GM21515 (cell line): Measurements from ENCODE around the gene SAT1.

ENCODE experiments used
- ATAC-seq: cut with Tn5 transposase; IDR thresholded peaks from one replicate; pipeline ENCODE4 v1.9.1; 2021; ENCODE audit not compliant: unreplicated experiment

Gene SAT1

DNA sequence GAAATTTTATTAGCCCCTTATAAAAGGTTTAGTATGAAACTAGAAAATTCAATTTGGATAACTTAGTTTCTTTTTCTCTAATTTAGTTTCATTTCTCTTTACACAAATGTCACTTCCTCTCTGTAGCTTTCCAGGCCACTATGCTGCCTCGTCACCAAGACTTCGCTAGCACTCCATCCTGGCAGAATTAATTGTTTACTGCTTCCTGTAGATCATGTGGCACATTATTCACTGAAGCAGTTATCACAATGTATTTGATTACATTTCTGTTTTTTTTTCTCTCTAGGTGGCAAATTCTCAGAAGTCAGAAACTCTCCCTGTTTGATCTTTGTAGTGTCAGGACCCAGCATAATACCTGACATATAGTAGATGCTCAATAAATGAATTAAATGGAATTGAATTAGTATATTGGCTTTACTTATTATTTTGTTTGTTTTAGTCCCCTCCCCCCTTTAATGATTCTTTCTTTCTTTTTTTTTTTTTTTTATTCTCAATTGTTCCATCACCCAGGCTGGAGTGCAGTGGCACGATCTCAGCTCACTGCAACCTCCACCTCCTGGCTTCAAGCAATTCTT lies 9.3 kb upstream of the SAT1 start:
- ATAC-seq, result peak; percentile 87

DNA sequence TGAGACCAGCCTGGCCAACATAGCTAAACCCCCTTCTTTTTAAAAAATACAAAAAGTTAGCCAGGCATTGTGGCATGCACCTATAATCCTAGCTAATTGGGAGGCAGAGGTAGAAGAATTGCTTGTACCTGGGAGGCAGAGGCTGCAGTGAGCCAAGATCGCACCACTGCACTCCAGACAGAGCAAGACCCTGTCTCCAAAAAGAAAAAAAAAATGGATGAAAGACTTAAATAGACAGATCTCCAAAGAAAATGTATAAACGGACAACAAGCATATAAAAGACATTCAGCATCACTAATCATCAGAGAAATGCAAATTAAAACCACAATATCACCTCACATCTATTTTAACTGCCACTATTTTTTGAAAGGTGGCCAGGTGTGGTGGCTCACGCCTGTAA lies 6.6 kb upstream of the SAT1 start:
- ATAC-seq, result no peak

DNA sequence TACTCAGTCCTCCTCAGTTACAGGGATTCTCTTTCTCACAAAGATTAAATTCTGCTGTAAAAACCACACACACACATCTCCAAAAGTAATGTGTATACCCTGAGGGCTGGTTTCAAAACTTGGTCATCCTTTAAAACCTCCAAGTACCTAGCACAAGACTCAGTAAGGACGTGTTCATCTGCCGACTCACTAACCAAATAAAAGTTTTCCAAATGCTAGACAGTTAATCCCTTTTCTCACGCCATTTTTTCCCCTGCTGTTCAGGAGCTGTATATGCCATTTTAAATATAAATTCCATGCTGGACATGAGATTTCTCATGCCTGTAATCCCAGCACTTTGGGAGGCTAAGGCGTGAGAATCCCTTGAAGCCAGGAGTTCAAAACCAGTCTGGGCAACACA lies 3.9 kb upstream of the SAT1 start:
- no peak for ATAC-seq

DNA sequence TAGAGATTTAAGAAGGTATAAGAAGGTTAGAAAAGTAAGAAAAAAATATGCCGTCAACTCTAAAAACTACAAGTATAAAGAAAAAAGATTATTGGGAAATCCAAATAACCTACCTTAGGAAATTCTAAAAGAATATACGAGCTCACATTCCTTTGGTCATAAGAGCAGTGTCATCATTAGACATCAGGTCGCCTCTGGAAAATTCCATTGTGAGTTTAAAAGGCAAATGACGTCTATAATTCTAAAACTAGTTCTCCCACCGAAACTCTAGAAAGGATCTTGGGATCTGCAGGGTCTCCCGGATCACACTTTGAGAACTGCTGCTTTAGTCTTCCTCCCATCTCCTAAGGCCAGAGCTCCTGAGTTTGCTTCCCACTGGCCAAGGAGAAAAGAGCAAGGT lies 518 bp upstream of the SAT1 start:
- no peak for ATAC-seq

DNA sequence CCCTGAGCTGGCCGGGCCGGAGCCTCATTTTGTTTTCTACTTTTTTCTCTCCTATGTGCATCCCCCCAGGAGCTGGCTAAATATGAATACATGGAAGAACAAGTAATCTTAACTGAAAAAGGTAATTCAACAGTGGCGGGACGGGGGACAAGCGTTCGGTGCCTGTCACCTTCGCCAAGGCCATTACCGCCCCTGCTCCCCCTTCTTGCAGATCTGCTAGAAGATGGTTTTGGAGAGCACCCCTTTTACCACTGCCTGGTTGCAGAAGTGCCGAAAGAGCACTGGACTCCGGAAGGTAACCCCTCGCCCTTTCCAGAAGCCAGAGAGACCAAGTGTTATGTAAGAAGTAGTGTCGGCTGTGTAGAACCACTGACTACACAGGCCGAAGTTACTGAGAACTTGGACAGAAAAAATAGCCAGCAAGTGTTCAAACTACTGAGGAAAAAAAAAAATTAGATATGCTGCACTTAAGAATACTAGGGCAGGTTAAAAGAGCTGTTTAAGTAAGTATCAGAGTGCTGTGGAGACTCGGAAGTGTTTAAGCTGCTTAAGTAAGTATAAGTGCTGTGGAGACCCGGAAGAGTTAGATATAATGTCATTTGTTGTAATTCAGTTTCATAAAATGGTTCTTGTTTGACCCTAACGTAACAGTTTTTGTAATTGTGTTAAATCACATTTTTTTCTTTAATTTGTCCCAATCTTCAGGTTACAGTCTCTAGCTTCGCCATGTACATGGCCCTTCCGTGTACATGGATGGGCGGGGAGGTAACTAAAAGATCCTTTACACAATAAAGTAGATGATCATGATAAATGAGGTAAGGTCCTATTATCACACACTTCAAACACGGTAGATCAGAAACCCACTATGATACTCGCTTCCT lies 856 bp downstream of the SAT1 start:
- no peak for ATAC-seq

DNA sequence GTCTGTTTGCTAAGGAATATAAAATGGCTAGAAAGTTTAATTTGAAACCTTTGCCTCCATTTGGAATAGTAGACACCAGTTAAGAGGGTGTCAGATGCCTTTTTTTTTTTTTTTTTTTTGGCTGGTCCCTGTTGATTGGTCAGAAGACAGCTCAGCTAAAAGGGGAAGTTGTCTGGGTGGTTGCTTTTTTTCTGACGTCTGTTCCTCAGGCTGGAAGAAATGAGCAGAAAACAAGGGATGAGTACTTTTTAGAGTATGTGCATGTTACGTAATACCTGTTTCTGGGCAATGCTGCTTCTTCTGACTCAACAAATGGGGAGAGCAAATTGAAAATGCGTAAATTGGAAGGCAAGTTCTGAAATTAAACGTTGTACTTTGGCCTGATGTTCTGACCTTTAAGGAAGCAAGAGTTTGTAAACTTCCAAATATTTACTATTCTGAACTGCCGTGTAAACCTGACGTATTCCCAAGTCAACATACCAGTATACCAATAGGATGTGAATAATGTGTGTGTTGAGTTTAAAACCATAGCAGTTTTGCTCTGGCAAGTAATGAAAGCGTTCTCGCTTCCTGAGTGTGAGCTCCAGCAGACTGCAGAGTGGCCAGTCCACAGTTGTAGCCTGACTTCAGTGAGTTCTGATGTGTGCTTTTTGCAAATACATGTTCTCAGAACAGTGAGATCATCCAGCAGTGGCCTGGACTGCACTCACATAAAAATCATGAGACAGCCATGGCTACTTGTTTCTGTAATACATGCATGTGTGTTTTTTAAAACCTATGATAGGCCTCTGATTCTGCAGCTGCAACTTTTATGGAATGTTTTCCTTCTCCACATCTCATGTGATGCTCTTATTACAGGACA lies 1.7 kb downstream of the SAT1 start:
- ATAC-seq, result no peak

DNA sequence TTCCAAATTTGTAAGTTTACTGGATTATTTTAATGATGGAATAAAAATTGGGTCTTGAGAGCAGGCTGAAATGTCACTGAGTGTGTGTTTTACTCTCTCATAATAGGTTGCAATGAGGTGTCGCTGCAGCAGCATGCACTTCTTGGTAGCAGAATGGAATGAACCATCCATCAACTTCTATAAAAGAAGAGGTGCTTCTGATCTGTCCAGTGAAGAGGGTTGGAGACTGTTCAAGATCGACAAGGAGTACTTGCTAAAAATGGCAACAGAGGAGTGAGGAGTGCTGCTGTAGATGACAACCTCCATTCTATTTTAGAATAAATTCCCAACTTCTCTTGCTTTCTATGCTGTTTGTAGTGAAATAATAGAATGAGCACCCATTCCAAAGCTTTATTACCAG lies 2.6 kb downstream of the SAT1 start:
- ATAC-seq, result no peak

DNA sequence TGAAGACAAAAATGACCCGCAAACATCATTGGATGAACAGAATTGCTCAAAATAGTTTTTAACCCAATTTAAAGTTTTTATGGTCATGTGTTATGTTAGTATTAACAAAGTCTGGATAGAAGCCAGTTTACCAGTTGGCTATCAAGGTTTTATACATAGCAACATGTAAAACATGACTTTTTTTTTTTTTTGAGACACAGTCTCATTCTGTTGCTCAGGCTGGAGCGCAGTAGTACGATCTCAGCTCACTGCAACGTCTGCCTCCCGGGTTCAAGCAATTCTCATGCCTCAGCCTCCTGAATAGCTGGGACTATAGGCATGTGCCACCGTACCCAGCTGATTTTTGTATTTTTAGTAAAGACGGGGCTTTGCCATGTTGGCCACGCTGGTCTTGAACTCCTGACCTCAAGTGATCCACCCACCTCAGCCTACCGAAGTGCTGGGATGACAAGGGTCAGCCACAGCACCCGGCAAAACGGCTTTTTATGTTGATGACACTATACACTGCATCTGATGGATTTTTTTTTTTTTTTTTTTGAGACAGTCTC lies 3.4 kb downstream of the SAT1 start:
- no peak for ATAC-seq

DNA sequence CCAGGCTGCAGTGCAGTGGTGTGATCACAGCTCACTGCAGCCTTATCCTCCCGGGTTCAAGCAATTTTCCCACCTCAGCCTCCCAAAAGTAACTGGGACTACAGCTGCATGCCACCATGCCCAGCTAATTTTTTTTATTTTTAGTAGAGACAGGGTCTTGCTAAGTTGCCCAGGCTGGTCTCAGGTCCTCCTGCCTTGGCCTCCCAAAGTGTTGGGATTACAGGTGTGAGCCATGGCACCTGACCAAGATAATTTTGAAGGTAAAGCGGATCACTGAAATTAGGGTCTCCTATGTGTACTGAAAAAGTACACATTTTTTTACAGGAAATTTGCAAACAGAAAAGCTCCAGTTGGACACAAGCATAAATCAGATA lies 4.8 kb downstream of the SAT1 start:
- ATAC-seq, result no peak

DNA sequence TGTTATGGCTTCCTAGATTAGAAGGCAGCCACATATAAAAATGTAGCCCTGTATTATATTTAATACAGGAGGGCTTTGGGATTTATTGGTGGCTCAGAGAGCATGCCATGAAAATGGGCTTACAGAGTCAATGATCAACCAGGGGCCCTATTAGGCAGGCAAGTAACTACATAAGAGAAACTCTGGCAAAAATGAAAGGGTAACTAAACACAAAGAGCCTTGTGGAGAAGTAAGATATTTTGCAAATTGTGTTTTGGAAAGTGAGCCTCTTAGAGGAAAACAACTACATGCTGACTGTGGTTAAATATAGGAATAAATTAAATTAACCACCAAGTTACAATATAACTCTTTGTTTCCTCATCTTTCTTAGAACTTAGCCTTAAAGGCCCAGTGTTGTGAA lies 5.5 kb downstream of the SAT1 start:
- no peak for ATAC-seq

DNA sequence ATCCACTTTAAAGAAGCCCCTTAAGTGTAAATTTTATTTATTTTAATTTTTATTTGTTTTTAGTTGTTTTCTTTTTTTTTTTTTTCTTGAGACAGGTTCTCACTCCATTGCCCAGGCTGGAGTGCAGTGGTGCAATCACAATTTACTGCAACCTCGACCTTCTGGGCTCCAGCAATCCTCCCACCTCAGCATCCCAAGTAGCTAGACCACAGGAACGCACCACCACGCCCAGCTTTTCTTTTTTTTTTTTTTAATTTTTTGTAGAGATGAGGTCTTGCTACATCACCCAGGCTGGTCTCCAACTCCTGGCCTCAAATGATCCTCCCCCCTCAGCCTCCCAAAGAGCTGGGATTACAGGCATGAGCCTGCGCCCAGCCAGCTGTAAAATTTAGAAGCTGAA lies 6.0 kb downstream of the SAT1 start:
- ATAC-seq, result no peak

DNA sequence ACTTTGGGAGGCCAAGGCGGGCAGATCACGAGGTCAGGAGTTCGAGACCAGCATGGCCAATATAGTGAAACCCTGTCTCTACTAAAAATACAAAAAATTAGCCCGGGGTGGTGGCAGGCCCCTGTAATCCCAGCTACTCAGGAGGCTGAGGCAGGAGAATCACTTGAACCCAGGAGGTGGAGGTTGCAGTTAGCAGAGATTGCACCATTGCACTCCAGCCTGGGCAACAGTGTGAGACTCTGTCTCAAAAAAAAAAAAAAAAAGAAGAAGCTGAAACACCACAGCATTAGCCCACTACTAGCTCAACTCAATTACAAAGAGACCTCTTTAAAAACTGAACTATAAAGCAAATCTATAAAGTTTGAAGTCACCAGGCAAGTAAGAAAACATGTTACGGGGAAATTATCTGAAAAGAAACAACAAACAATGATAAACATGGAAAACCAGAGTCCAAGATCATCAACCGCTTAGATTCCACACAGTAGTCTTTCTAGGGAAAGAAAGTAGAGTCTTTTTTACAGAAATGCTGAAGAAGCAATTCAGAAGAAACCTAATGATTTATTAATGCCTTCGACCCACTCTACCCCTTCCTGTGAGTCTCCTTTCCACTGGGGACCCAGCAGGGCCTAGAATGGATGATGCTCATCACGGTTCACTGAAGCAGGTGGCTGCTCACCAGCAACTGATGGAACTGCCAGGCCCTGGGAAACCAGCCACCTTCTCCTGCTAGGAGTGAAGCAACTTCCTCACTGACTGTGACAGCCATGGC lies 6.6 kb downstream of the SAT1 start:
- no peak for ATAC-seq

DNA sequence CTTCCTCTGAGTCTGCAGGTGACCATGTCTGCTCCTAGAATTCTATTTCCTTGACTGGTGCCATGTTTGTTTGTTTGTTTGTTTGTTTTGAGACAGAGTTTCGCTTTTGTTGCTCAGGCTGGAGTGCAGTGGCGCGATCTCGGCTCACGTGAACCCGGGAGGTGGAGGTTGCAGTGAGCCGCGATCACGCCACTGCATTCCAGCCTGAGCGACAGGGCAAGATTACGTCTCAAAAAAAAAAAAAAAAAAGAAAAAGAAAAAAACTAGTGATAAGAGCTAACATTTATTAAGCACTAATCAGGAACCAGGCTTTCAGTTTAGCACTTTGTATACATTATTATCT lies 7.2 kb downstream of the SAT1 start:
- ATAC-seq, result no peak

DNA sequence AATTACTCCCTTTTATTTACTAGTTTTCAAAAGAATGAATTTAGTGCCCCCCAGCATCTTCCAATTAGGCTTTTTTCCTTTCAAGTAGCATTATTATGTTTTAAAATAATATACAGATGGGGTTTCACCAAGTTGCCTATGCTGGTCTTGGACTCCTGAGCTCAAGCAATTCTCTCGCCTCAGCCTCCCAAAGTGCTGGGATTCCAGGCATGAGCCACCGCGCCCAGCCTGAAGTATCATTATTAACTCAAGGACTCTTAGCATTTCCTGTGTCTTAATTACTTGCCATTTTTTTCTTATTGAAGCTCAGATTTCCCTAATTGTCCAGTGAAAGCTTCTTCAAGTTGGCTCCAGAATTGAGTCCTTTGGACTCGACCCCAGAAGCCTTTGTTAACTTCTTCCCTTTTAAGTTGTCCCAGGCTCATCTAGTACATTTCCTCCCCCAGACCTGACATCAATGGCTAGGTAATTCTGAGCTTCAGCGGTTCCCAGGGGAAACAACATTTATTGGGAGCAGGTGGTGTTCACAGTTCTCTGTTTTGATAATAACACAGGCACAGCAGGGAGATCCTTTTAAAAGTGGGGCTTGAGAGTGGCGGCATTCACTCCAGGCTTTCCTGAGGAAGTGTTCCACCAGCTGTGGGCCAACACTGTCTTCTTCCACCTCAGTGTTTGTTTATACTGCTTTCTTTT lies 10.0 kb downstream of the SAT1 start:
- no peak for ATAC-seq

DNA sequence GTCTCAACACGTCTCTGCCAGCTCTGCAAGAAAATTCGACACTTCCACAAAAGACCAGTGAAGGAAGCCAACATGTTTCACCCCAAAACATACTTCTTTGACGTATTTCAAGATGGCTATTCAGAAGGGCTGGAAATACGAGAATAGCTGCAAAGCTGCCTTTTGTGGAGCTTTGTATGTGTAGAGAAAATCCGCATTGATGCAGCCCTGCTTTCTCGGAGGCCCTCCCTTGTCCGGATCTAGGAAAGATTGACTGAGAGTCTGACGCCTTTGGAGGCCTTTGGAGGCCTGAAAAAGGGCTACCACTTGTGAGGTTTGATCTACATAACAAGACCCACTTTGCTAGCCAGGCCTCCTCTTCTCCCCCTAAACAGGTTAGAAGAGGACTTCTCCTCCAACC lies 12.2 kb downstream of the SAT1 start:
- ATAC-seq, result no peak

DNA sequence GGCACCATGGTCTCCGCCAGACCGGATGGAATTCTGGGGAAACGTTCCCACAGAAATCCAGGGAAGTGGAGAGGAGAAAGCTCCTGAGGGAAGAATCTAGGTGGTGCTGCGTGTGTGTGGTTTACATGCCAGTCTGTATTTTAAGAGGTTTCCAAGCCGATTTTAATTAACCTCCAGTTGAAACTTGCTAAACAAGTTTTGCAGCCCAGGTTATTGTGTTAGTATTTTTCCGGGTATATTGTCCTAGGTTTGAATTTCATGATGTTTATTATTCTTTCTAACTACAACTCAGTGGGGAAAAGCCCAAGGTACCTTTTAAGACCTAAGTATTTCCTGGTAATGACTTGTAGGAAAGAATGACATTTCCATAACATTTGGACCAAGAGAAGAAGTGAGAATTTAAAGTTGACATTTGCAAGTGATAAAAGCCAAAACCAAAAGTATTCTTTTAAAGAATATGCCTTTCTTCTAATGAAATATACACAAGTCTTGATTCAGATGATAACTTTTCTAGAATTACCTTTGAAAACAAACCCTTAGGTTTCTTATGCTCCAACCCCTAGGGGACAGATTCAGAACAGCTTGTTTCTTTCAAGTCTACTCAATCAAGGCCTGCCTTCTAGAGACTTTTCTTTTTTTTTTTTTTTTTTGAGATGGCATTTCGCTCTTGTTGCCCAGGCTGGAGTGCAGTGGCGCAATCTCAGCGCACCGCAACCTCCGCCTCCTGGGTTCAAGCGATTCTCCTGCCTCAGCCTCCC lies 14.6 kb downstream of the SAT1 start:
- no peak for ATAC-seq

DNA sequence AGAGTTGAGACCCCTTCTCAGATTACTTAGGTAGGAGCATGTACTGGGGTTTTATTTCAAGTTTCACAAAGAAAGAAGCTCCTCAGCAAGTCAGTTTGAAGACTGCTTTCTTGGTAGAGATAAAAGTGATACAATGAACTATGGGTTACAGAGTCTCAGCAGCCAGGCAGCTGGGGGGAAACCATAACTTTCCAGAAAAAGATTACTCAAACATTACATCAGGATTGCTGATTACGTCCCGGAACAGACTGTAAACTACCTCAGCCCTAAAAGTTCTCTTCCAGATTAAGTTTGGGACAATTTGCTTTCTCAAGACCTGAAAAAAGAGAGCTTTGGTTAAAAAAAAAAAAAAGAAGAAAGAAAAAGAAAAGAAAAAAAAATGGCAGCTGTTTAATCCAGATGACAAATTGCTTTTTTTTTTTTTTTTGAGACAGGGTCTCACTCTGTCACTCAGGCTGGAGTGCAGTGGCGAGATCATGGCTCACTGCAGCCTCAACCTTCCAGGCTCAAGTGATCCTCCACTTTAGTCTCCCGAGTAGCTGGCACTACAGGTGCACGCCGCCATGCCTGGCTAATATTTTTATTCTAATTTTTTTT lies 16.6 kb downstream of the SAT1 start:
- no peak for ATAC-seq

DNA sequence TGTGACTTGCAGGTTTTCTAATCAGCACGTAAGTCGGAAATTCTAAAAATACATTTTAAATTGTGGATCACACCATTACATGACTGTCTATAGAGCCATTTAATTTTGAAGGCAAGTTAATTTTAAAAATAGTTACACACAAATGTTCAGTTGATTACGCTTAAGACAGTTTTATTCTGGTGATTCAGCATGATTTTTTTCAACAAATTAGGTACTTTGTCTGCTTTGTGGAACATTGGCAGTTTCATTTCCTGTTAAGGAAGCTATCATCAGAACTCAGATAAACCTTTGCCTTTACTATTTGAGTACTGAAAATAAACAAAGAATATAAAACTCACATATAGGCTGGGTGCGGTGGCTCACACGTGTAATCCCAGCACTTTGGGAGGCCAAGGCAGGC lies 19.5 kb downstream of the SAT1 start:
- no peak for ATAC-seq

DNA sequence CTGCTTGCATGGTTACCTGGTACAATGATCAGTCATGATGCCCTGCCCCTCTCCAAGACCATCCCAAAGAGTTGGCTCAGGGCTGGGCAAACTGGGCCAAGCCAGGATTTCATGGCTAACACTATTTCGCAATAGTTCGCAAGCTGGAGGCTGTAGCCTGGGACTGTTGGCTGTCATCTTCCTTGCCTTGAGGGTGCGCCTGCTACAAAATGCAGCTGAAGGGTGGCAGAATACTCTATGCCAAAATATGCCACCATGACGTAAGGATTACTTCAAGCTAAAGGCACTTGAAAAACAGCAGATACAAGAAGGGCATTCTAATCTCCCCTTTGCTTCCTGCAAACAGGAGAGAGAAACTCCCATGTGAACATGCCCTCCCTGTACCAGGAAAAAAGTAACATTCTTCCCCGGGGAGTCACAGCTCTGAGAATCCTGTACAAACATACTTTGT lies 21.0 kb downstream of the SAT1 start:
- ATAC-seq, result no peak
